NB4 (cell line): ENCODE results near the gene DGKG.

Experiments
- DNase-seq: peaks from one replicate; pipeline ENCODE4 v3.0.0; 2010; ENCODE audit warnings: low read depth
- H3K4me3 ChIP-seq: one replicate; pipeline ENCODE4 v1.5.1; 2011; ENCODE audit warnings: mild to moderate bottlenecking, low read depth, low read length, moderate library complexity
- CTCF ChIP-seq: IDR thresholded peaks from one replicate; pipeline ENCODE4 v1.5.1; 2012; ENCODE audit warnings: low read depth, low read length
- MYC ChIP-seq: IDR thresholded peaks from 2 replicates; pipeline ENCODE4 v1.6.1; 2011; ENCODE audit warnings: low read depth, low read length
- POLR2A ChIP-seq: IDR thresholded peaks from 2 replicates; pipeline ENCODE4 v1.6.1; 2011; ENCODE audit warnings: mild to moderate bottlenecking; ENCODE audit not compliant: insufficient read length; ENCODE audit errors: extremely low read depth
- TF ChIP-seq, protein P1 (sequence below): IDR thresholded peaks from 2 replicates; pipeline ENCODE4 v1.6.1; 2011; ENCODE audit warnings: low read depth, low read length

DGKG gene

GRCh38 chr3:186121278-186121677 lies 240.8 kb downstream of the DGKG start:
- no peak for DNase-seq
- TF ChIP-seq MYC, result no peak
- TF ChIP-seq POLR2A, result no peak
- TF ChIP-seq CTCF, result no peak
- TF ChIP-seq, protein P1, sequence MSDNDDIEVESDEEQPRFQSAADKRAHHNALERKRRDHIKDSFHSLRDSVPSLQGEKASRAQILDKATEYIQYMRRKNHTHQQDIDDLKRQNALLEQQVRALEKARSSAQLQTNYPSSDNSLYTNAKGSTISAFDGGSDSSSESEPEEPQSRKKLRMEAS, result no peak
- no peak overlapping the region for H3K4me3 ChIP-seq

- no peak overlapping the region for H3K4me3 ChIP-seq
- DNase-seq, result no peak
- TF ChIP-seq, protein P1, result no peak
- no peak for TF ChIP-seq POLR2A
- no peak for TF ChIP-seq MYC
- TF ChIP-seq CTCF, result no peak
Observed at GRCh38 chr3:186119499-186119898, 242.5 kb downstream of the DGKG start.

- H3K4me3 ChIP-seq, result no peak overlapping the region
- no peak for DNase-seq
- TF ChIP-seq MYC, result no peak
- TF ChIP-seq, protein P1, result no peak
- TF ChIP-seq POLR2A, result no peak
- no peak for TF ChIP-seq CTCF
Observed at GRCh38 chr3:186118692-186119091, 243.3 kb downstream of the DGKG start.

- DNase-seq, result no peak
- no peak for TF ChIP-seq MYC
- H3K4me3 ChIP-seq, result no peak overlapping the region
Observed at GRCh38 chr3:186117521-186118134, 244.4 kb downstream of the DGKG start.

DNA sequence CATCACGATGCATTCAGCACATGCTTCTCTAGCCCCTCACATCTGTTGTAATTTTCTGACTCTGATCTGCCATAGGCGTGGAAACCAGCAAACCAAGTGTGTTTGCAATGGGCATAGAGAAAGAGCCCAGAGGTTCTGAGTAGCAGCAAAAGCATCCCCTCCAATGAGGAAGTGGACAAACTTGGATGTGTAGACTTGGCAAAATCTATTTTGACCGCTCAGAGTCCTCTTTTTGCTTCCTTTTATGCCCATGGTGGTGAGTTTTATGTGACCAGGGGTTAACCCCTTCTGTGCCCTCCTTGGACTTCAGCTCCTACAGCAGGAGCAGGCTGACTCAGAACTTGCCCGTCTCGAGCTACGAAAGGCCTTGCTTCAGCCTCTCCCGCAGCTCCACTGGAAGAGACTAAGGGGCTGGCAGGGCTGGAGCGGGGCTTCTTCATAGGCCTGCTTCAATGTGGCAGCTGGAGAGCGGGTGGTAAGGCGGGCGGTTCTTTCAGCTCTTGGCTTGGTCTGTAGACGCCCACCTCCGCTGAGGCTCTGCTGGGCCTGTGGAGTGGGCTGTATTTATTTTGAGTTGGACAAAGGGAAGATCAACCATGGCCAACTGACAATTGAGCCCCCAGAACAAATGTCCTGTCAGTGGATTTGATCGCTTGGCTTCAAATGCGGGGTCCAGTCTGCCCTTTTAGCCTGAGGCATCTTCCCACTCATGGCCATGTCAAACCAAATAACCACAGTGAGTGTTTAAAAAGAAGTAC lies 246.6 kb downstream of the DGKG start:
- DNase-seq, result peak; percentile 11
- H3K4me3 ChIP-seq, result no peak overlapping the region
- TF ChIP-seq CTCF (no peak), MYC (no peak), POLR2A (no peak)
- TF ChIP-seq, protein P1, result no peak

DNA sequence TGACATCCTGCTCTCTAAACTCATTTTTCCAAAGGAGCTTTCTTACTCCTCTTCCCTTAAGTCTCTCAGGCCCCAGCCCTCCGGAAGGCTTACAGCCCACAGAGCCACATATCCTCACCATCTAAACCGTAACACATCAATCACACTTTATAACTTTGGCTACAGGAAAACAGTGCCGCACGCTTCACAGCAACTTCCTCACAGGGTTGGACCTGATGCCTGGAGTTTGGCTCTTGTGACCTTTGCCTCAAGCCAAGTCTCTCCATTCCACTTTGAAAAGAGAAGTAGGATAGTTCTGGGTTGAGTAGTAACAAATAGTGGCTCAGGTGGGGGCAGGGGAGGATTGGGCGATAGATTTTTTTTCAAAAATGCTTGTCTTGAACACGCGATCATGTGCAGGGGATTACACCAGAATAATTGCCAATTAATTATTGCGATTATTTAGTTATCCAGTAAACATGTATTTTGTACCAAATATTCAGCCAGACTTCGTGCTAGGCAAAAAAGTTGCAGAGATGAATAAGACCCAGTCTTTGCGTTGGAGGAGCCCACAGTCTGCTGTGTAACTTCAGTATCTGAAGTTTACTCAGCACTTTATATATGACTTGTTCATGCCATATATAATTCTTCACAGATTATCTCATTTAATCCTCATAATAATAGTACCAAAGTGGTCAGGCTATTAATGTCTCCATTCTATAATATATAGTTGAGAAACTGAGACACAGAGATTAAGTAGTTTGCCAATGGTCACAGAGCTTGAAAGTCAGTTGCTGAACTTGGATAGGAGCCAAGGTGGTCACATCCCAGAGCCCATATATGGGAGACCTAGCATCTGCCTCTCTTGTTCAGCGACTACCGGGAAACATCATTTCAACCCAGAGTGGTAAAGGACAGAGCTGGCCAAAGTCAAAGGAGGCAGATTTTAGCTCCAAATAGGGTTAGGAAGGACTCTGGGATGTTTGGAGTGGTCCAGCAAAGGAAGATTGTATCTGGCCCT lies 250.8 kb downstream of the DGKG start:
- TF ChIP-seq, protein P1, result no peak
- no peak for TF ChIP-seq MYC
- TF ChIP-seq CTCF, result no peak
- no peak for TF ChIP-seq POLR2A
- H3K4me3 ChIP-seq, result no peak overlapping the region
- no peak for DNase-seq
